ENCODE measurements around the gene TMEM134.

GRCh38 chr11:67441098-67441563, 27.9 kb downstream of the TMEM134 start:
- TF ChIP-seq CTCF (IDR thresholded peaks at IDR 0.05; ENCODE audit: low read depth, low read length, poor library complexity, severe bottlenecking) (no peak), EZH2phosphoT487 (IDR thresholded peaks at IDR 0.05; ENCODE audit: borderline replicate concordance, low read length) (no peak)
